ENCODE results near the gene WDR45B. TPM values are rescaled to one million over a fixed set of nuclear protein-coding genes. Genes with fewer than 3 reads are reported as not detected.
A peak's percentile ranks its signal among the peaks of the same experiment; 100 is the strongest.

The WDR45B gene
- total RNA-seq: 26.6 TPM

DNA sequence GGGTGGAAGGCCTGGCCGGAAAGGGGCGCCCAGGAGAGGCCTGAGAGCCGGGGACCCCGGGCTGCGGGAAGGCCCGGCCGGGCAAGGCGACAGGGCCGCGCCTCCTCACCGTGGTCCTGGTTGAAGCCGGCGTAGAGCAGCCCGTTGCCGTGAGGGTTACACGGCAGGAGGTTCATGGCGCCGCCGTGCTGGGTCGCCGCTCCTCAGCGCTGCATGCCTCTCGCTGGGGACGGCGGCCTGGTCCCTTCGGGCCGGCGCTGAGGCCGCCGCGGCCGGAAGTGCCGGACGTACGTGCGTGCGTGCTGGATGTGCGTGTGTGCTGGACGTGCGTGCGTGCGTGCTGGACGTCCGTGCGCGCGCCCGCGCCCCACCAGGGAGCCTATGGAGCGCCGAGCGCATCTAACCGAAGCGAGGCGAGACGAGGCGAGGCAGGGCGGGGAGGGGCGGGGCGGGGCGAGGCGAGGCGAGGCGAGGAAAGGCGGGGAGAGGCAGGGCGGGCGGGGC is at the start of gene WDR45B:
WDR45B (minus strand) TSS at position 280 of the 504 bp plus-strand sequence; CDS start at position 176, 104 bp downstream.
- ATAC-seq: peak; percentile 93
- peak; percentile 95 for DNase-seq (ENCODE audit: low spot score)

DNA sequence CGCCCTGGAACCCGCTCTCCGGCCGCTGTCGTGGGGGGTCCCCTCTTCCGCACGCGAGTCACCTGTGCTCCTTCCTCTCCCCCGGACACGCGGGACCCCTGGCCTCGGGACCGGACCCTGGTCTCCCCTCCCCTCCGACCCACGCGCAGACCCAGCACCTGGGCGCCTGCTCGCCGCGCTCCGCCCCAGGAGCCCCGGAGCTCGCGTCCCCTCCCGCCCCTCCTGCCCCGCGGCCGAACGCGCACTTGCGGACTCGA is 49.5 kb upstream of the WDR45B start:
- DNase-seq (ENCODE audit: low spot score) (no peak), ATAC-seq (no peak)

DNA sequence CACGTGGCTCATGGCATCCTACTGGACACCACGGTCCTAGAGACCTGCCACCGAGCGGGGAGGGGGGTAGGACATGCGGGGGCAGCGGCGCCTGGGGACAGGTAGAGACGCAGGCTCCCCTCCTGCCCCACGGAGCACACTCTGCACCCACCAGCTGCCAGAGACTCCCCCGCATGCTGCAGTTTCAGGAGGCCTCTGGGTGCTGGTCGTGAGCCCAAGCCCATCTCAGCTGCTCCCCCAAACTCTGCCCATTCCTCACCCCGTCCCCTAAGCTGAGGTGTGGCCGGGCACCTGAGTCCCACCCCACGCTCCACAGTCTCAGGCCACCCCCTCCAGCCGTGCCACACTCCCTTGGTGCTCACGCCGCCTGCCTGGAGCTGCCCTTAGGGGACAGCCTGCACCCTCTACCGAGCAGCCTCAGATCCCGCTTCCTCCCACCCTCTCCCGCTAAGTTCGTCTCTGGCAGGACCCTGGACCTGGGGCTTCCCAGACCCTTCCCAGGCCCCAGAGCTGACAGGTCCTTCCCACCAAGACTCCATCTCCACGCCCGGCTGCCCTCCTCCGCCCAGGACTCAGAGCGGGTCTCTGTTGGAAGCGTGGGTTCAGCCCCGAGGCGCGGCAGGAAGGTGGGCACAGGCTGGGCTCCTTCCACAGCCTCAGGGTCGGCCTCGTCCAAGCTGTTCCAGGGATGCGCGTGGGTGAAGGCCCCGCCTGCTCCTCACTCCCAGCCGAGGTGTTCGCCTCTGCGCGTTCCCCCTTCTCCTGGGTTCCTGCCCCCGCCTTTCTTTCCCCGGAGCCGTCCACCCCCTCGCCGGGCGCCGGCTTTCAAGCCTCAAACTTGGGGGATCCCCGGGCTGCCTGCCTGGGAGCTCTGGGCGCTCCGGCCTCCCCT is 48.9 kb upstream of the WDR45B start:
- no peak for DNase-seq (ENCODE audit: low spot score)

DNA sequence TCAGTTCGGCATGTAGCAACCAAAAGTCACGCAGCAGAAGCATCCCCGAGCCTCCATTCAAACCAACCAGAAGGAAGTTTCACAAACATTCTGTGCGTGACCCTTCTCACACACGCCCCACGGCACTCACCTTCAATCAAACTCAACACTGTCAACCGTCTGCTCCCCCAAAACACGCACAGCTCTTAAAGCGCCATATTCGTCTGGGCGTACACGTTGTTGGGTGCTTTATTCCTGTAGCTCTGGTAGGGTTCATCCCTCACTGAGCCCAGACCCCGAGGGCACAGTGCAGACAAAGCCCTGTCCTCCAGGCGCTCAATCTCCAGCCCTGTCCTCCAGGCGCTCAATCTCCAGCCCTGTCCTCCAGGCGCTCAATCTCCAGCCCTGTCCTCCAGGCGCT is 48.0 kb upstream of the WDR45B start:
- ATAC-seq (no peak), DNase-seq (ENCODE audit: low spot score) (no peak)

More for the DNA sequence above, 48.9 kb upstream of the WDR45B start:
- ATAC-seq: no peak

DNA sequence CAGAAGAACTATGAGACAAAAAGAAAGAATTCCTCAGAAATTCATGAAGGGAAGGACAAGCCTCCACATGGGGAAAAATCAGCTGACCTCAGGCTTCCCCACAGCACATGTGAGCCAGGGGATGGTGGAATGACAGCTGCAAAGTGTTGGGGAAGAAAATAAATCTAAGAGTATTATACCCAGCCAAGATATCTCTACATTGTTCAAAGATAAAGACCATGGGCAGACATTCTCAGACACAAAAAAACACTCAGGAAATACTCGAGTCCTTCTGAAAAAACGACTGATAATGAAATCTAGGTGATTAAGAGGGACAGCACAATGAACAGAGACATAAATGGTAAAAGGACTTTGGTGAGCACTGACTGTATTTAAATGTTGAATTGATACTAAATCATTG is 46.4 kb upstream of the WDR45B start:
- no peak for ATAC-seq
- DNase-seq (ENCODE audit: low spot score): no peak

DNA sequence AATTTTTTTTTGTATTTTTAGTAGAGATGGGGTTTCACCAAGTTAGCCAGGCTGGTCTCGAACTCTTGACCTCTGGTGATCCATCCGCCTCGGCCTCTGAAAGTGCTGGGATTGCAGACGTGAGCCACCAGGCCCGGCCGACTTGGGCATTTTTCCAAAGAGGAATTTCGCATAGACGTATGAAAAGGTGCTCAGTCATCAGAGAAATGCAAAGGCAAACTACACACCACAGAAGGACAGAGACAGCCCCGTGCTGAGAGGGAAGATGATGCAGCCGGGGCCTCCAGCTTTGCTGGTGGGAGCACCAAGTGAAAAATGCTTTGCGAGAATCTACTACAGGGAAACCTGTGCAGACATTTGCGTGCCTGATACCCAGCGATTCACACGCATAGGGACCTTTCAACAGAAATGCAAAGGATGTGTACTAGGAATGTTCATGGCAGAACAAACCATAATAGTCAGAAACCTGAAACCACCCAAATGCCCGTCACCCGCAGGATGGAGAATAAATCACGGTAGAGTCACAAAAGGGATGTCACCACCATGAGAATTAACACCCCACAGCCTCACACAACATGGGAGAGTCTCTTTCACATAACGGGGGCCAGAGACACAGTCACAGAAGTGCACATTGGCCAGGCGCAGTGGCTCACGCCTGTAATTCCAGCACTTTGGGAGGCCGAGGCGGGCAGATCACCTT is 45.1 kb upstream of the WDR45B start:
- no peak for ATAC-seq

DNA sequence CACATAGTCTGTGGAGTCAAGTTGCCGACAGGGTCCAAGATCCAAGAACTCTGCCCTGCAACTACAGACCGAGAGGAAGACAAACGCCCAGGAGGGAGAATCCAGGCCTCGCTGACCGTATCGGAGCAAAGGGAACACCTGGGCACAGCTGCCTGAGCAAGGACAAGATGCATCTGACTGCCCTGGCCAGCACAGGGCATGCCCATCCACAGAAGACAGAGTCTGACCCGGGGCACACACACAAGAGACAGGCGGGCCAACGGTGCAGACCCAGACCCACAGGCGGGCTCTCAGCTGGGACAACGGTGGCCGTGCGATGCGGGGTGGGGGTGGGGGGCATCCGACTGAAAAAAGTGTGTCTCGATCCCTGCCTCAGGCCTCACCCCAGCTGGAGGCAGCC is 44.0 kb upstream of the WDR45B start:
- no peak for ATAC-seq
- DNase-seq (ENCODE audit: low spot score): no peak

More for the DNA sequence above, 45.1 kb upstream of the WDR45B start:
- no peak for DNase-seq (ENCODE audit: low spot score)

DNA sequence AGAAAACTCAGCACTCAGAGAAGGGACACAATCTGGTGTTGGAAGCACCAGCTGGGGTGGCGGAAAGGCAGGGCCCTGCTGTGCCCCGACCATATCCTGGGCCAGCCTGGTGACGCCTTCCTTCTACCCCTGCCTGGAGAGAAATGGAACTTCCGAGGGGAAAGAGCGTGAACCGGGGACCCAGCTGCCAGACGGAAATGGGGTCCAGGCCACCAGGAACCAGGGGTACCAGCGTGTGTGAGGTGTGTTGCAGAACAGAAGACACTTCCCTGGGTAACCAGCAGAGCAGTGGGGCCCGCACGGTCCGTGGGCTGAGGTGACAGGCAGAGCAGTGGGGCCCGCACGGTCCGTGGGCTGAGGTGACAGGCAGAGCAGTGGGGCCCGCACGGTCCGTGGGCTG is 43.5 kb upstream of the WDR45B start:
- DNase-seq (ENCODE audit: low spot score) (no peak), ATAC-seq (no peak)

DNA sequence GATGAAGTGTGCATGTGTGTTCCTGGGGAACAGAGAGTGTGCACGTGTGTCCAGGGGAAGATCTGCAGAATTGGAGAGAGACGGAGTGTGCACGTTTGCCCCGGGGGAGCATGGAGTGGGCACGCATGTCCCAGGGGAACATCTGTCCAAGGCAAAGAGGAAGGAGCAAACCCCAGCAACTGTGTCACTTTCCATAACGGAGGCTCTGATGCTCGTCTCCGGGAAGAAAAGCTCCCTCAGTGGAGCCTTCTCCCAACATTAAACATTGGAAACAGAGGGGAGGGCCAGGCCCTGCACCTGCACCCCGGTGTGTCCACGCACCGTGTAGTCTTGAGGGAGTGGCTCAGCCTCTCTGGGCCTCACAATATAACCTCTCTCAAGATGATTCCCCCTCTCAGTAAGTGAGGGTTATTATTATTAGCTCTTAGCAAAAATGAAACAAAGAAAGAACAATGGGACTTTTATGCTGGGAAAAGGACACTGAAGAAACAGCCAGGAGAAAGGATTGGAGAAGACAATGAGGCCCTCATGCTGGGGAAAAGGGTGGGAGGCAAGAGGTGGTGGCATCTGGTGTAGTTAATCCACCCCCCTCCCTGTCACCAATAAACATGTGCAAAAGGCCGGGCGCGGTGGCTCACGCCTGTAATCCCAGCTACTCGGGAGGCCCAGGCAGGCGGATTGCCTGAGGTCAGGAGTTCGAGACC is 42.7 kb upstream of the WDR45B start:
- ATAC-seq (no peak), DNase-seq (ENCODE audit: low spot score) (no peak)

DNA sequence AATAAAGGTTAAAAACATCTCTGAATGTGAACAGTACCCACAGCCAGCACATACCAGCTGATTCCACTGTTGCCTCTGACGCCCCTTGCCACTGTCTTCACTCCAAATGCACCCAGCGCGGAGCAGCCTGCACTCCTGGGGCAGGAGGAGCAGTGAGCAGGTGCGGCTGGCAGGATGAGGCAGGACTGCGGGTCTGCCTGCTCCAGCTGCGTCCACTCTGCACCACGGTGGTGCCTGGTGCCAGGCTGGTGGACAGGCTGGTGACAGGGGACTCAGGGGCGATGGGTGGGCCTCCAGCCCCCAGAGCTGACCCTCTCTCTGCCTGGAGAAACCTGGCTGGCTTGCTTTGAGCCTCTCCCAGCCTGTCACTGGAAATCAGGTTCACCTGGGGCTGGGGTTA is 40.8 kb upstream of the WDR45B start:
- ATAC-seq: no peak
- no peak for DNase-seq (ENCODE audit: low spot score)

DNA sequence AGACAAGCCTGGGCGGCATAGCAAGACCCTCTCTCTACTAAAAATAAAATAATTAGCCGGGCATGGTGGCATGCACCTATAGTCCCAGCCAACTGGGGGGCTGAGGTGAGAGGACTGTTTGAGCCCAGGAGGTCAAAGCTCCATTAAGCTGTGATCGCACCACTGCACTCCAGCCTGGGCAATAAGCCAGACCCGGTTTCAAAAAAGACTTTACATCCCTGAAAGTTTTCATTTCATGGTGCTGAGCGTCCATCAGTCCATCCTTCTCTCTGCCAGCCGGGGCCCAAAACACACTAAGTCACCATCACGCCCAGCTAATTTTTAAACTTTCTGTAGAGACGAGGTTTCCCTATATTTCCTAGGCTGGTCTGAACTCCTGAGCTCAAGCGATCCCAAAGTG is 39.6 kb upstream of the WDR45B start:
- peak; percentile 28 for ATAC-seq
- no peak for DNase-seq (ENCODE audit: low spot score)

DNA sequence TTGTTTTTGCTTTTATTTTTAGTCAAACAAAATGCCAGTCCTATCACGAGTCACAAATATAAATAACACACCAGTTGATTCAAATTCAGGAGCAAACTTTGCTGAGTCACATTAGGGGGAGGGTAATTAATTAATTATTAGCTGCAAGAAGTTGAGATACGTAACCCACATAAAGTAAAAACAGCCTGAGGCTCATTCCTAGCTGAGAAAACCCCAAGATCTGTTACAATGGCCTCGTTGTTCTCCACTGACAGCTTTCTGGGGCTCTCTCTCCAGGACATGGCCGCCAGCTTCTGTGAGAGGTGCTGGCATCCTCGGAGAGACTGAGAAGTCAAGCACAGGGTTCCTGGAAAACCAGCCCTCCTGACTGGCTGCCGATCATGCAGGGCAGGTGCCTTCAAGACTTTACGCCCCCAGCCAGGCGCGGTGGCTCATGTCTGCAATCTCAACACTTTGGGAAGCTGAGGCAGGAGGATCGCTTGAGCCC is 39.2 kb upstream of the WDR45B start:
- DNase-seq (ENCODE audit: low spot score) (no peak), ATAC-seq (peak; percentile 42)

DNA sequence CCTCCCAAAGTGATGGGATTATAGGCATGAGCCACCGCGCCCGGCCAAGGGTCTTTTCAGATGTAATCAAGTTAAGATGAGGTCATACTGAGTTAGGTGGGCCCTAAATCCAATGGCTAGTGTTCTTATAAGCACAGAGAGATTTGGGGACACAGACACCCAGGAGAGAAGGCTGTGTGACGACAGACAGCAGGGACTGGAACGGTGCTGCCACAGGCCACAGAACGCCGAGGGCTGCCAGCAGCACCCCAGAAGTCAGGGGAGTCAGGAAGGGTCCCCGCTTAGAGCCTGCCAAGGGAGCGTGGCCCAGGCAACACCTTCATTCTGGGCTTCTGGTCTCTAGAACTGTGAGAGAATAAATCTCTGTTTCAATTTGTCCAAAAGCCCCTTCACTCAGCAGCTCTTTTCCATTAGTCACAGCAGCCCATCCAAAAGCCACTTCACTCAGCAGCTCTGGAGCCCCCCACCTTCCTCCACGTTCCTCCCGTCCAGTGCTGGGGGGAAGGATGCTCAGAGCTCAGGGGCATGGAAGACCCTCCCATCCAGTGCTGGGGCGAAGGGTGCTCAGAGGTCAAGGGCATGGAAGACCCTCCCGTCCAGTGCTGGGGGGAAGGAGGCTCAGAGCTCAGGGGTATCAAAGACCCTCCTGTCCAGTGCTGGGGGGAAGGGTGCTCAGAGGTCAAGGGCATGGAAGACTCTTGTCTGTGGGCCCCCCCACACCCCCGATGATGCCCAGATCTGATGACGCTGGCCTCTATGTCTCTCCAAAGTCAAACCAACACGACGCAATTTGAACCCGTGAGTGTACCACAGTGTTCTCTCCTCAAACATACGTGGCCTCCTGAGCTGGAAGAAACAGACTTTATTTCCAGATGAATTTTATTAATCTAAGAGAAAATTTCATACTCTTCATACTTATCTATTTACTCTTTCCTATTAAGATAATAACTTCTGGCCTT is 38.4 kb upstream of the WDR45B start:
- ATAC-seq (no peak), DNase-seq (ENCODE audit: low spot score) (no peak)

DNA sequence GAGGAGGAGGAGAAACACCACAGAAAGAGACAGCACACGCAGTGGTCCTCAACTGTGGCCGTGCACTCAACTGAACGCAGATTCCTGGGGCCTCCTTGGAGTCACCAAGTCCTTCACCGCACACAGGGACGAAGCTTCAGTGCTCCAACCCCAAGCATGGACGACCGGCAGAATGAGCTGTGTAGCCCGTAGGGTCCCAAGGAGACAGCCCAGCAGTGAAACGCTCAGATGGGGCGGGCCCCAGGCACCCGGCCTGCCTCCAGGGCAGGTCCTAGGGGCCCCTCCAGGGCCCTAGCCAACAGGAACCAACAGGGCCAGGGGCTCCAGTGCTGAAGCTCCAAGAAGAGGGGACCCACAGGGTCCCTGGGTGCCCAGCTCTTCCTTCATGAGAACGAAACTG is 37.0 kb upstream of the WDR45B start:
- no peak for ATAC-seq
- no peak for DNase-seq (ENCODE audit: low spot score)

DNA sequence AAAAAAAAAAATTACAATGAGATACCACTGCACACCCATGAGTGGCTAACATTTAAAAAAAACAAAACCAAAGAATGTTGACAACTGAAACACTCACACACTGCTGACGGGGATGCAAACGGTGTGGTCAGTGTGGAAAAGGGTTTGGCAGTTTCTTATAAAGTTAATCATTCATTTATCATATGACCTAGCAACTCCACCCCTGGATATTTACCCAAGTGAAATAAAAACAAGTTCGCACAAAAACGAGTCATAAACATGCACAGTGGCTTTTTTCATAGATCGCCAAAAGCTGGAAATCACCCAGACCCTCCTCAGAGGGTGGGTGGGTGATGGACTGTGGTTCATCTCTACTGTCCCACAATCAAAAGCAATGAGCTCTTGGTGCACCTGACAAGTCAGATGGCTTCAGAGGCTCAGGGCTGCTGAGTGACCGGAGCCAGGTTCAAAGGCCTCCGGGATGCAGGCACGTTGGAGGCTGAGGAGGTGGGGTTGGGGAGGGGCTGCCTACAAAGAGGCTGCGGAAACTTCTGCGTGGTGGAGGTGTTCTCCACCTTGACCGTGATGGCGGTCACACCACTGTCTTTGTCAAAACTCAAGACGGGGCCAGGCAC is 36.1 kb upstream of the WDR45B start:
- ATAC-seq: peak; percentile 85
- peak; percentile 80 for DNase-seq (ENCODE audit: low spot score)

DNA sequence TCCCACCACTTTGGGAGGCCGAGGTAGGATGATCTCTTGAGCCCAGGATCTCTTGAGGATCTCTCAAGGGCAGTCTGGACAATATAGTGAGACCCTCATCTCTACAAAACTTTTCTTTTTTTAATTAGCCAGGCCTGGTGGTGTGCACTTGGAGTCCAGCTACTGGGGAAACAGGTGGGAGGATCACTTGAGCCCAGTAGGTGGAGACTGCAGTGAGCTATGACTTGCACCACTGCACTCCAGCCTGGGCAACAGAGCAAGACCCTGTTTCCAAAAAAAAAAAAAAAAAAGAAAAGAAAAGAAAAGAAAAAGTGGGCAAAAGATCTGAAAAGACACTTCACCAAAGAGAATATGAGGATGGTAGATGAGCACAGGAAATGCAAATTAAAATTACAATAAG is 35.3 kb upstream of the WDR45B start:
- ATAC-seq (no peak), DNase-seq (ENCODE audit: low spot score) (no peak)

DNA sequence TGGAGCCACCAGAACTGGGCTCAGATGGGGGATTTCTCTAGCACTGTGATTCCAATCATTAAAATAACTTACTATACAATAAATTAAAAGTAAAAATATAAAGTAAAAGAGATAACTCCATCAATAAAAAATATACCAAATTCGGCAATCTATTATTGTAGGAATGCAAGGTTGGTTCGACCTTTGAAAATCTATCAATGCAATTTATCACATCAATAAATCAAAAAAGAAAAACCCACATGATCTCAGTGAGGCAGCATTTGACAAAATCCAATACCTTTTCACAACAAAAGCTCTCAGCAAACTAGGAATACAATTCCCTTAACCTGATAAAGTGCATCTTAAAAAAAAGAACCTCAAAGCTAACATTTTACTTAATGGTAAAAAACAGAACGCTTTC is 33.3 kb upstream of the WDR45B start:
- ATAC-seq: no peak
- no peak for DNase-seq (ENCODE audit: low spot score)

DNA sequence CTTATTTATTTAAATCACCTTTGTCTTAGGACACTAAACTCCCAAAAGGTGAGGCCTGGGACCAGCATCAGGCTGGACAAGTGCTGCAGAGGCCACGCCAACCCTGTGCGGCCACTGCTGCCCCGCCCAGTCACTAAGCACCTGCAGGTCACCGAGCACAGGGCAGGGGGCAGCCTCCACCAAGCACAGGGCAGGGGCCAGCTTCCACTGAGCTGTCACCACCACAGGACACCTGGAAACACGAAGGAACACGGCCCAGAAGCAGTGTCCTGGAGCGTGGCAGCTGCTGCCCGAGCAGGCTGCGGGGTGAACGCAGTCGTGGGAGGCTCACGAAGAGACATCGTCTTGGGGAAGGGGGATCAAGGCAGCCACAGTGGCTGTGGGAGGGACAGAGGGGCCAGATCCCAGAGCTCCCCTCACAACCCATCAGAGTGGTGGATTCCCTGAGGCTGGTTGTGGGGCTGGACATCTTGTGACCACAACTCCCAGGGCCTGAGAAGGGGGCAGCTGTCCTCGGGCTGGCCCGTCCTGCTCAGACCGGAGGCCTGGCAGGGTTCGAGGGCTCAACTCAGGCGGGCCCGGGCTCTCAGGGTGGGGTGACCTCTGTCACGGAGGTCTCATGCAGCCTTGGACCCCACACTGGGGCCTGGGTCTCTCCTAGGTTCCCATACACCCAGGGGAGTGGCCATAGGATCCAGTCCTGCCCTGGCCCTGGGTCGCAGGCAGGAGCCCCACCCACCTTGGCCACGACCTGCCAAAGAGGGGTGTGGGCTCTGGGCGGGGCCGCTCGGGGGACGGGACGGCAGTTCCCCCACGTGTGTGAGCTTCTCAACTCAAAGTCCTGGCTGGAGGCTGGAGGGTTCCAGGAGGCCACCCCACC is 31.6 kb upstream of the WDR45B start:
- DNase-seq (ENCODE audit: low spot score): no peak

More for the DNA sequence above, 31.6 kb upstream of the WDR45B start:
- ATAC-seq: peak; percentile 35
